Neural progenitor cell (in vitro differentiated cells): Measurements from ENCODE around the gene ENTPD2.

Source experiments
- EZH2 ChIP-seq: fragments of 200-600 bp; sonication (generic); IDR thresholded peaks from 2 replicates; pipeline ENCODE4 v1.6.1; 2017; ENCODE audit warnings: antibody characterized with exemption, mild to moderate bottlenecking, moderate library complexity
- EZH2phosphoT487 ChIP-seq: fragments of 200-600 bp; sonication (generic); IDR thresholded peaks from 2 replicates; pipeline ENCODE4 v1.6.1; 2017; ENCODE audit warnings: antibody characterized with exemption
- TF ChIP-seq, protein P1 (sequence below): fragments of 200-600 bp; sonication (generic); IDR thresholded peaks from 2 replicates; pipeline ENCODE4 v1.5.1; 2017; ENCODE audit warnings: antibody characterized with exemption, mild to moderate bottlenecking

DNA sequence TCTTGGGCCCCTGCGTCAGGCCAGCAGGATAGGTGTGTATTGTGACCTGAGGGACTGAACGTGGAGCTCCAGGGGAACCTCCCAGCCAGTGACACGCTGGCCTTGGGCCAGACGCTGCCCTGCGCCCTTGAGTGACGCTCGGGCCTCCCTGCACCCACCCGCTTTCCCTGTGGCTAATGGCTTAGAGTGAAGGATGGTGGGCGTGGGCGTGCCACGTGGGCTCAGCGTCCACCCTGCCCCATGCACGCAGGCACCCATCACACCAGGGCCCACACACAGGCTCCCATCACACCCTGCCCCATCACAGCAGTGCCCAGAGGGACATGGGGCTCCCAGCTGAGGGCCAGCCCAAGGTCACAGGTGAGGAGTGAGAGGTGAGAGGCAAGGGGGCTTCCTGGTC lies 16.8 kb downstream of the ENTPD2 start:
- TF ChIP-seq EZH2 = no peak
- TF ChIP-seq, protein P1, sequence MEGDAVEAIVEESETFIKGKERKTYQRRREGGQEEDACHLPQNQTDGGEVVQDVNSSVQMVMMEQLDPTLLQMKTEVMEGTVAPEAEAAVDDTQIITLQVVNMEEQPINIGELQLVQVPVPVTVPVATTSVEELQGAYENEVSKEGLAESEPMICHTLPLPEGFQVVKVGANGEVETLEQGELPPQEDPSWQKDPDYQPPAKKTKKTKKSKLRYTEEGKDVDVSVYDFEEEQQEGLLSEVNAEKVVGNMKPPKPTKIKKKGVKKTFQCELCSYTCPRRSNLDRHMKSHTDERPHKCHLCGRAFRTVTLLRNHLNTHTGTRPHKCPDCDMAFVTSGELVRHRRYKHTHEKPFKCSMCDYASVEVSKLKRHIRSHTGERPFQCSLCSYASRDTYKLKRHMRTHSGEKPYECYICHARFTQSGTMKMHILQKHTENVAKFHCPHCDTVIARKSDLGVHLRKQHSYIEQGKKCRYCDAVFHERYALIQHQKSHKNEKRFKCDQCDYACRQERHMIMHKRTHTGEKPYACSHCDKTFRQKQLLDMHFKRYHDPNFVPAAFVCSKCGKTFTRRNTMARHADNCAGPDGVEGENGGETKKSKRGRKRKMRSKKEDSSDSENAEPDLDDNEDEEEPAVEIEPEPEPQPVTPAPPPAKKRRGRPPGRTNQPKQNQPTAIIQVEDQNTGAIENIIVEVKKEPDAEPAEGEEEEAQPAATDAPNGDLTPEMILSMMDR = no peak
- TF ChIP-seq EZH2phosphoT487 = no peak
